Pancreas (tissue), 10 donors: ENCODE results near the gene MRPL49. TPM values are rescaled to one million over a fixed set of nuclear protein-coding genes. Genes with fewer than 3 reads are reported as not detected.

Experiments used
- ATAC-seq, 4 donors: fragments of 200-7000 bp; cut with Tn5 transposase; one replicate each; pipeline versions ENCODE4 v1.8.0 to v1.9.1; 2020; ENCODE audit warnings: mild to moderate bottlenecking in 4 of 4, moderate library complexity in 4 of 4
- DNase-seq, 6 donors: peaks; one replicate each; pipeline ENCODE4 v3.0.0-alpha.2; 2020
- FAIRE-seq: peaks from 2 replicates; lab custom pipeline; 2012; peaks lifted over from hg19 to GRCh38; lab: Jason Lieb, UNC
- H3K27ac ChIP-seq, 4 donors: fragments of 200-600 bp; sonication (generic); 1 replicate in 3 of 4; 2 replicates in 1 of 4; pipeline versions ENCODE4 v1.5.0 to v1.8.0; 2020
- H3K27me3 ChIP-seq, 4 donors: fragments of 200-600 bp; one replicate each; pipeline ENCODE4 v1.8.0; 2021
- H3K36me3 ChIP-seq, 3 donors: fragments of 200-600 bp; sonication (generic) in 1 of 3; one replicate each; pipeline versions ENCODE4 v1.5.0 to v1.8.0; 2020 to 2021
- H3K4me1 ChIP-seq, 3 donors: fragments of 200-600 bp; one replicate each; pipeline ENCODE4 v1.8.0; 2021
- H3K4me3 ChIP-seq, 4 donors: fragments of 200-600 bp; sonication (generic) in 2 of 4; one replicate each; pipeline versions ENCODE4 v1.5.0 to v1.8.0; 2020 to 2021
- H3K9me3 ChIP-seq, 4 donors: fragments of 200-600 bp; one replicate each; pipeline ENCODE4 v1.8.0; 2021
- WGBS, 2 donors: extraction: QIAGEN DNeasy Blood & Tissue Kit; methylation state at CpG; one replicate each; pipeline ENCODE4 v1.1.7; 2013; 5-methylcytosine and 5-hydroxymethylcytosine counted together
- intact Hi-C, 3 donors: fragments of 100-400 bp; cut with DNase I; formaldehyde crosslinking; loops; one replicate each; pipeline versions ENCODE4 v1.11.1 to v1.14.2; 2022
- polyA plus RNA-seq, 2 donors: library from polyadenylated mRNA; stranded (reverse); fragments of 200-250 nt; gene quantifications; one replicate each; pipeline ENCODE4 v1.2.3, GENCODE V29; 2013
- total RNA-seq, 6 donors: library from RNA; stranded (reverse); fragmentation: NEBNext Ultra II Directional in 4 of 6; extraction: Animal tissue kit (Norgen Biotek cat#: 25700) in 4 of 6; gene quantifications; one replicate each; pipeline versions ENCODE4 v1.2.1 to v1.2.4, GENCODE V29; 2021 to 2023
- TF ChIP-seq, protein P1 (sequence below), 4 donors: fragments of 200-600 bp; sonication (generic) in 3 of 4; IDR thresholded peaks; one replicate each; pipeline versions ENCODE4 v1.5.0 to v1.8.0; 2021; ENCODE audit warnings: antibody characterized with exemption in 4 of 4
- donor health status: healthy with polysubstance abuse.
- donor health status: DM: no; HTN: no; CAD: no; lungs with moderate emphysema.
- donor health status: DM: no; HTN: no; CAD: no.
- donor health status: control.
- donor health status: control.
- donor health status: Bipolar disorder and iron deficiency.
- donor health status: DM: yes; HTN: yes; CAD: no.
- donor health status: DM: no; HTN: no; CAD: no.
- donor health status: DM: no; HTN: no; CAD: no.
- donor health status: DM: yes; HTN: yes; CAD: no.

Gene MRPL49
- total and polyA plus RNA-seq, 8 donors: 10.3 to 31.2 (median 21.4) TPM

DNA sequence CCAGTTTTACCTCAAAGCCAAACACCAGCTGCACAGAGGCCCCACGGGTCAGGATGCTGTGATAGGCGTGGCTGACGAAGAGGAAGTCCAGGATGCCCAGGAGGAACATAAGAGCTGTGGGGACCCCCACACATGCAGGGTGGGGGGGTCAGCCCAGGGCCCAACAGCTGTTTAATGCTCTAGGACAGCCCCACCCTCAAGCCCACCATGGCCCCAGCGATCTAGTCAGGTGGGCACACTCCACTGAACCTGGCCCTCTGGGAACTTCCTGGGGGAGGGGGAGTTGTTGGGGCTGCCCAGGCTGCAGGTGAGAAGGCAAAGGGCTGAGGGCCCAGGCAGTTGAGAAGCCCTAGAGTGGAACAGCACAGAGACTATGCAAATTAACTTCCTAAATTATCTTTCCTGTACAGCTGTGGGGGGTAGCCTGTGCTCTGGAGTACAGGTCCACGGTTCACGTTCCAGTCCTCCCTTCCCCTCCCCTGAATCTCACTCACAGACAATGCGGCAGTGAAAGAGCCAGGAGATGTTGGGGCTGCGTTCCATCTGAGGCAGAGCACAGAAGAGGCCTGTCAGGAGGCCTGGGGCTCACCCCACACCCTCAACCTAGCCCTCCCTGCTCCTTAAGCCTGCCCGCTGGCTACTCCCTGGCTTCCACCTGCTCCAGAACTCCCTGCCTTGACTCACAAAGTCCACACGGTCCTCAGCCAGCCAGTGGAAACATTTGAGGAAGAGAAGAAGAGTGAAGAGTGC is 10.3 kb downstream of the MRPL49 start:
- no peaks in the 10 kb centered on the region for H3K27me3 ChIP-seq
- 37 to 44% methylated on average over 10 of the region's 10 CpGs for WGBS, 2 donors
- peak overlapping the region in 3 of 4 donors; percentile 70 to 87 (median 78) for H3K4me3 ChIP-seq
- peaks cover 14 to 32% (median 26%) of the 10 kb centered on the region in 3 donors for H3K4me1 ChIP-seq
- peaks cover 6 to 58% (median 38%) of the 10 kb centered on the region in 3 donors for H3K36me3 ChIP-seq
- DNase-seq (peak in 2 of 6 donors; percentile 9 to 58), ATAC-seq (no peak), FAIRE-seq (no peak)
- H3K9me3 ChIP-seq: no peaks in the 10 kb centered on the region
- H3K27ac ChIP-seq: peak overlapping the region in 2 of 4 donors; percentile 7 to 99
- TF ChIP-seq, protein P1, sequence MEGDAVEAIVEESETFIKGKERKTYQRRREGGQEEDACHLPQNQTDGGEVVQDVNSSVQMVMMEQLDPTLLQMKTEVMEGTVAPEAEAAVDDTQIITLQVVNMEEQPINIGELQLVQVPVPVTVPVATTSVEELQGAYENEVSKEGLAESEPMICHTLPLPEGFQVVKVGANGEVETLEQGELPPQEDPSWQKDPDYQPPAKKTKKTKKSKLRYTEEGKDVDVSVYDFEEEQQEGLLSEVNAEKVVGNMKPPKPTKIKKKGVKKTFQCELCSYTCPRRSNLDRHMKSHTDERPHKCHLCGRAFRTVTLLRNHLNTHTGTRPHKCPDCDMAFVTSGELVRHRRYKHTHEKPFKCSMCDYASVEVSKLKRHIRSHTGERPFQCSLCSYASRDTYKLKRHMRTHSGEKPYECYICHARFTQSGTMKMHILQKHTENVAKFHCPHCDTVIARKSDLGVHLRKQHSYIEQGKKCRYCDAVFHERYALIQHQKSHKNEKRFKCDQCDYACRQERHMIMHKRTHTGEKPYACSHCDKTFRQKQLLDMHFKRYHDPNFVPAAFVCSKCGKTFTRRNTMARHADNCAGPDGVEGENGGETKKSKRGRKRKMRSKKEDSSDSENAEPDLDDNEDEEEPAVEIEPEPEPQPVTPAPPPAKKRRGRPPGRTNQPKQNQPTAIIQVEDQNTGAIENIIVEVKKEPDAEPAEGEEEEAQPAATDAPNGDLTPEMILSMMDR (IDR thresholded peaks at IDR 0.05): no peak
- intact Hi-C loops: loop anchor here in 2 of 3 donors (5.0 kb wide), 1 partner anchor 50 kb away; the partner anchor contains the start of gene CAPN1 (in 2 of the 2)

DNA sequence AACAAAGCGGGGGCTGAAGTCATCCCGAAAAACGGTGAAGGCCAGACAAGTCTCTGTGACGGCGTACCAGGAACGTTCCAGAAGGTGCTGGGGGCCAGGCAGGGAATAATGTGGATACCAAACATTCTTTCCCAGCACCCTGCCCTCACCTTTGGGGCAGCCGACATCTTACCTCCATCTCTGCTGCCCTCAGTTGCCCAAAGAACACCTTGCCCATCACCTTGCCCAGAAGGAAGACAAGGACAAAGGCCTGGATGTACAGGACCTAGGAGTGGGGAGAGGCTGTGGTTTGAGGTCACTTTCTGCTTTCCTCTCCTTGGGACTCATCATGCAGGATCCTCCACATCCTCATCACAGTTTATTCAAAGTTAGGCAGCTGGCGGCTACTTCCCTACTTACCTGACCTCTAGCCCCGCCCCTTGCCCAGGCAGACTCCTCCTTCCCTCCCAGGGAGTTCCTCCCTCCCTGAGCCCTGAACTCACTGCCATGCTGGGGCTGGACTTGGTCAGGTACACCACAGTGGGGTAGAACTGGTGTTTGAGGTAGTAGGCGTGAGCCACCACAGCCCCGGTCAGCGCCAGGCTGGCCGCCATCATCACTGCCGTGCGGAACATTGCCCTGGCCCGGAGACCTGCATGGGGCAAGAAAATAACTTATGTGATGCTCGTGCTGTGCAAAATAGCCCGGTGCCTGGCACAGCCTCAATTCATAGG is 11.0 kb downstream of the MRPL49 start:
- Histone ChIP-seq H3K27me3 (no peaks in the 10 kb centered on the region), H3K27ac (peak overlapping the region; percentile 99 to 100 (median 99)), H3K9me3 (no peaks in the 10 kb centered on the region), H3K4me3 (peak overlapping the region; percentile 70 to 93 (median 82)), H3K36me3 (peaks cover 6 to 50% (median 31%) of the 10 kb centered on the region in 3 donors), H3K4me1 (peaks cover 14 to 32% (median 26%) of the 10 kb centered on the region in 3 donors)
- WGBS, 2 donors: 17 to 19% methylated on average over 18 of the region's 18 CpGs
- TF ChIP-seq, protein P1 (IDR thresholded peaks at IDR 0.05): no peak
- DNase-seq (peak; percentile 80 to 94 (median 86)), FAIRE-seq (no peak), ATAC-seq (peak; percentile 38 to 55 (median 46))
- intact Hi-C loops: loop anchor here in 2 of 3 donors (5.0 kb wide), 1 partner anchor 49 kb away; the partner anchor contains the start of gene CAPN1 (in 2 of the 2)

DNA sequence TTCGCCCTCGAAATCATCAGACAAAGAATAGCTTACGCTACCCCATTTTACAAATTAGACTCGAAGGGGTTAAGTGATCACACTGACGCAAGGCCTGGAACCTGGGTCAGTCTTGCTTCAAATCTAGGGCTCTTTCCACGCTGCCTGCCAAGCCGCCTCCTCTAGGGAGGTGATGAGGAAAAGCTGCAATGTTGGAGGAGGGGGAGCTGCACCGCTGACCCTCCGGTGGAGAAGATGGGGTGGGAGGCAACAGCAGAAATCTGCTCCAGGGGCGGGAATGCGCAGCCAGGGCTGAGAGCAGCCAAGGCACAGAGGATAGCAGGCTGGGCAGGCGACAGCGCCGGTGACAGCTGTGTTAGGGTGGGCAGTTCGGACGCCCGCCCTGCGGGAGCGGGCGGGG is 11.6 kb downstream of the MRPL49 start:
- intact Hi-C loops: loop anchor here in 2 of 3 donors (5.0 kb wide), 1 partner anchor 49 kb away; the partner anchor contains the start of gene CAPN1 (in 2 of the 2)
- peak in 4 of 6 donors; percentile 57 to 64 (median 60) for DNase-seq

DNA sequence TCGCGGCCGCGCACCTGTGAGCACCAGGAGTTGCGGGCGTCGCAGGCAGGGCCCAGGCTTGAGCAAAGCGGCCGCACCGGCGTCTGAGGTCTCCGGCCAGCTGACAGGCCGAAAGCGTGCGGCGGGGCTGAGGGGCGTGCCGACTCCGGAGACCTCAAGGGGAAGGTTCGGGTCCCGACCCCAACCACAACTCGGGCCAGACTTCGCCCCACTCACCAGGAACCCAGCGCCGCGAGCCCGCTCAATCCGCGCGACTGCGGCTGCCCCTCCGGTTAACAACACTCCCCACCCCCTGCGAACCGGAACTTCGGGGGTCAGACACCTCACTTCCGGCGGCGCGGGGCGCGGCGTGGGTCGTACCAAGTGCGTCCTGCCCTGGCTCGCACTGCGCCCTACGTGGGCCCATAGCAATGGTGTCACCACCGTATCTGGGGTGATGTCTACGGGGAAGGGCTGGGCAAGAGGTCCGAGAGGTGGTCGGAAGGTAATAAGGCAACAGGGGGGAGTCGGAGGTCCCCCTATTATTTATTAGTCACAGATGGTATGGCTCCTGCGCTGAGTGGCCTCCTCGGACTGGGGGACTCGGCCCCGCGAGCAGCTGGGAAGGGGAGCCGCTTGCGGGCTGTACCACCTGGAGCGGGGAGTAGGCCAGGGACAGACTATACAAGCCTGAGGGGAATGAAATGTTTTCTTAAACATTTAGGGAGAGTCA is 12.3 kb downstream of the MRPL49 start, which contains the start of gene SYVN1:
SYVN1 (minus strand) TSS at position 280 of the 712 bp plus-strand sequence. CDS start 918 bp downstream, outside the sequence.
- intact Hi-C loops: loop anchor here in 2 of 3 donors (5.0 kb wide), 1 partner anchor 48 kb away; the partner anchor contains the start of gene CAPN1 (in 2 of the 2)
- TF ChIP-seq, protein P1 (IDR thresholded peaks at IDR 0.05): no peak
- H3K4me3 ChIP-seq: peak within 1 kb of the TSS; percentile 70 to 93 (median 82)
- WGBS, 2 donors: 0% methylated on average over 55 to 60 of the region's 60 CpGs
- DNase-seq: peak; percentile 90 to 97 (median 94)
- no peaks in the 10 kb centered on the region for H3K9me3 ChIP-seq
- peaks cover 14 to 32% (median 26%) of the 10 kb centered on the region in 3 donors for H3K4me1 ChIP-seq
- FAIRE-seq: no peak
- peak; percentile 82 to 92 (median 84) for ATAC-seq
- H3K27me3 ChIP-seq: no peaks in the 10 kb centered on the region
- H3K36me3 ChIP-seq: peaks cover 2 to 38% (median 25%) of the 10 kb centered on the region in 3 donors
- H3K27ac ChIP-seq: peak within 1 kb of the TSS; percentile 99 to 100 (median 99)

More for the DNA sequence above, 11.6 kb downstream of the MRPL49 start:
- WGBS, 2 donors: 0 to 1% methylated on average over 20 of the region's 20 CpGs
- ATAC-seq: peak in 3 of 4 donors; percentile 1 to 7 (median 2)
- peak overlapping the region; percentile 70 to 93 (median 82) for H3K4me3 ChIP-seq
- TF ChIP-seq, protein P1 (IDR thresholded peaks at IDR 0.05): no peak
- H3K9me3 ChIP-seq: no peaks in the 10 kb centered on the region
- peaks cover 14 to 32% (median 26%) of the 10 kb centered on the region in 3 donors for H3K4me1 ChIP-seq
- H3K36me3 ChIP-seq: peaks cover 3 to 45% (median 29%) of the 10 kb centered on the region in 3 donors
- peak overlapping the region; percentile 99 to 100 (median 99) for H3K27ac ChIP-seq
- H3K27me3 ChIP-seq: no peaks in the 10 kb centered on the region
- no peak for FAIRE-seq
